Endothelial cell (in vitro differentiated cells): ENCODE results near the gene KRTDAP. TPM values are rescaled to one million over a fixed set of nuclear protein-coding genes. Genes with fewer than 3 reads are reported as not detected.

Experiments used
- DNase-seq: peaks from one replicate; pipeline ENCODE4 v3.0.0; 2021; ENCODE audit warnings: low spot score
- H3K27ac Mint-ChIP-seq: one replicate; pipeline ENCODE4 v1.8.0; 2021; ENCODE audit warnings: mixed read lengths, inconsistent platforms; ENCODE audit not compliant: unreplicated experiment
- H3K27me3 Mint-ChIP-seq: one replicate; pipeline ENCODE4 v1.8.0; 2021; ENCODE audit warnings: mild to moderate bottlenecking, moderate library complexity, mixed read lengths, inconsistent platforms; ENCODE audit not compliant: unreplicated experiment
- H3K36me3 Mint-ChIP-seq: one replicate; pipeline ENCODE4 v1.8.0; 2021; ENCODE audit warnings: mild to moderate bottlenecking, low read depth, mixed read lengths, inconsistent platforms; ENCODE audit not compliant: unreplicated experiment
- H3K4me1 Mint-ChIP-seq: one replicate; pipeline ENCODE4 v1.8.0; 2021; ENCODE audit warnings: mild to moderate bottlenecking, mixed read lengths, inconsistent platforms; ENCODE audit not compliant: unreplicated experiment
- H3K4me3 Mint-ChIP-seq: one replicate; pipeline ENCODE4 v1.8.0; 2021; ENCODE audit warnings: mild to moderate bottlenecking, mixed read lengths, inconsistent platforms; ENCODE audit not compliant: unreplicated experiment
- H3K9me3 Mint-ChIP-seq: one replicate; pipeline ENCODE4 v1.8.0; 2021; ENCODE audit warnings: mixed read lengths, inconsistent platforms; ENCODE audit not compliant: unreplicated experiment
- total RNA-seq: library from RNA; stranded (reverse); fragmentation: NEBNext Ultra II Directional; extraction: Animal tissue kit (Norgen Biotek cat#: 25700); gene quantifications from one replicate; pipeline ENCODE4 v1.2.1, GENCODE V29; 2021; ENCODE audit not compliant: unreplicated experiment
- TF ChIP-seq, protein P1 (sequence below): fragments of 200-600 bp; sonication (generic); IDR thresholded peaks from one replicate; pipeline ENCODE4 v1.5.0; 2021; ENCODE audit warnings: antibody characterized with exemption; ENCODE audit not compliant: unreplicated experiment

The KRTDAP gene
- total RNA-seq, 1 donor from 2014 or later, result not detected

DNA sequence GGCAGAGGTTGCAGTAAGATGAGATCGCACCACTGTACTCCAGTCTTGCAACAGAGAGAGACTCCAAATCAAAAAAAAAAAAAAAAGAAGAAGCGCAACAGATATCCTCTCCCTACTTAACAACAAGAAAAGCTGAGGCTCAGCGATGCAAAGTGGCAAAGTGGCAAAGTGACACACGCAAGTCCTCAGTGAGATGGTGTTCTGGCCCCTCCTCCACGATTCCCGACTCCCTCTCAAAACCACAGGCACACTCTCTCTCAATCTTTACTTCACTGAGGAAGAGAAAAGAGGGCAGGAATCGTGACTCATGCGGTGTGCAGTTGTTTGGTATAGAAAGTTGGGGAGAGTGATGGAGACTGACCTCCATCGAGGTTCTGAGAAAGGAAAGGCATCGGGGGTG lies 29.7 kb downstream of the KRTDAP start:
- H3K36me3 Mint-ChIP-seq, result no peaks in the 10 kb centered on the region
- peaks cover 6% of the 10 kb centered on the region for H3K27me3 Mint-ChIP-seq
- H3K4me3 Mint-ChIP-seq, result no peak overlapping the region
- DNase-seq, result no peak
- no peak overlapping the region for H3K27ac Mint-ChIP-seq
- TF ChIP-seq, protein P1, sequence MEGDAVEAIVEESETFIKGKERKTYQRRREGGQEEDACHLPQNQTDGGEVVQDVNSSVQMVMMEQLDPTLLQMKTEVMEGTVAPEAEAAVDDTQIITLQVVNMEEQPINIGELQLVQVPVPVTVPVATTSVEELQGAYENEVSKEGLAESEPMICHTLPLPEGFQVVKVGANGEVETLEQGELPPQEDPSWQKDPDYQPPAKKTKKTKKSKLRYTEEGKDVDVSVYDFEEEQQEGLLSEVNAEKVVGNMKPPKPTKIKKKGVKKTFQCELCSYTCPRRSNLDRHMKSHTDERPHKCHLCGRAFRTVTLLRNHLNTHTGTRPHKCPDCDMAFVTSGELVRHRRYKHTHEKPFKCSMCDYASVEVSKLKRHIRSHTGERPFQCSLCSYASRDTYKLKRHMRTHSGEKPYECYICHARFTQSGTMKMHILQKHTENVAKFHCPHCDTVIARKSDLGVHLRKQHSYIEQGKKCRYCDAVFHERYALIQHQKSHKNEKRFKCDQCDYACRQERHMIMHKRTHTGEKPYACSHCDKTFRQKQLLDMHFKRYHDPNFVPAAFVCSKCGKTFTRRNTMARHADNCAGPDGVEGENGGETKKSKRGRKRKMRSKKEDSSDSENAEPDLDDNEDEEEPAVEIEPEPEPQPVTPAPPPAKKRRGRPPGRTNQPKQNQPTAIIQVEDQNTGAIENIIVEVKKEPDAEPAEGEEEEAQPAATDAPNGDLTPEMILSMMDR, result no peak
- H3K4me1 Mint-ChIP-seq, result peaks cover 11% of the 10 kb centered on the region
- H3K9me3 Mint-ChIP-seq, result no peaks in the 10 kb centered on the region

GRCh38 chr19:35459414-35460082 lies 30.7 kb downstream of the KRTDAP start:
- no peak overlapping the region for H3K4me3 Mint-ChIP-seq
- H3K27me3 Mint-ChIP-seq, result peaks cover 6% of the 10 kb centered on the region
- no peak overlapping the region for H3K27ac Mint-ChIP-seq
- no peaks in the 10 kb centered on the region for H3K9me3 Mint-ChIP-seq
- TF ChIP-seq, protein P1, result no peak
- no peaks in the 10 kb centered on the region for H3K36me3 Mint-ChIP-seq
- DNase-seq, result no peak
- peaks cover 11% of the 10 kb centered on the region for H3K4me1 Mint-ChIP-seq

DNA sequence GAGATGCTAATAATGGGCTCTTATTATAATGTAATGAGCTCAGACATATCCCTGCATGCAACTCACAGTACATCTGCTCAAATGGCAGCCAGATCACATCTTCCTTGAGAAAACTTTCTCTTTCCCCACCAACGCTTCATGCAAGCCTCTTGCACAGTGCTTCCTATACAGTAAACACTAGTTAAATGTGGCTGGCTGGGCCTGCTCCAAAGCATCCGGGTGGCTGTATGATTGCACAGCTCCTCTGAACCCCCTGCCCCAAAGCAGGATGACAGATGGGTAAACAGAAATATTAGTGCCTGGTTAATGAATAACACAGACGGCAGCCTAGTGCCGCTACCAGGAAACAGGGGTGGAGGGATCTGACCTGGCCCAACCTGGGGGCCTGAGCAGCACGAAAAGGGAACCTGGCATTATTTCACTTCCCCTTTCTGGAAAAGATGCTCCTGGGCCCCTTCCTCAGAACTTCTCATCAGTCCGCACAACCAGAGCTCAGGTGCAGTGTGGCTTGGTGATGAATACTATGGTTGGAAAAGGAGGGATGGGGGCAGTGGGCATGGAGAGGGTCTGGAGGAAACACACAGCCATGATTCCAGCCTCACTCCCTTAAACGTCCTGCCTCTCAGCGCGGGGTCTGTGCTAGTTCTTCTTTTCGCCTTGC lies 31.4 kb downstream of the KRTDAP start:
- Mint-ChIP-seq H3K4me3 (no peak overlapping the region), H3K4me1 (peaks cover 11% of the 10 kb centered on the region), H3K9me3 (no peaks in the 10 kb centered on the region), H3K27ac (no peak overlapping the region), H3K36me3 (no peaks in the 10 kb centered on the region), H3K27me3 (peaks cover 6% of the 10 kb centered on the region)
- DNase-seq, result no peak
- TF ChIP-seq, protein P1, result no peak

GRCh38 chr19:35458192-35458591 lies 32.1 kb downstream of the KRTDAP start:
- no peak overlapping the region for H3K4me3 Mint-ChIP-seq

DNA sequence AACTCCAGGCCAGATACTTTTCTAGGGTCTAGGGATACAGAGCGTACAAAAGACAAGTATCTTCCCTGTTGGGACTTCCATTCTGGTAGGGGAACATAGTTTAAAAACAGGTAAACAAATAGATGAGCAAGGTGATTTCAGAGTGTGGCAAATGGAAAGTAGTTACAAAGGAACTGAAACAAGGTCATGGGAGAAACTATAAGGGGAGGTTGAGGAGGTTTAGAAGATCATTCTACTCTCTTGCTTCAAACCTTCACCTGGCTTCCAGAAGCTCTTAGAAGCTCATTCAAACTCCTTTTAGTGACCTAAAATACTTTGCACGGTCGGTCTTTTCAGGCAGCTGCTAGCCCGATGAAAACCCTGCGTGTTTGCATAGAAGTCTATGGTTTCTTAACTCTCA lies 33.1 kb downstream of the KRTDAP start:
- Mint-ChIP-seq H3K9me3 (no peaks in the 10 kb centered on the region), H3K27ac (no peak overlapping the region), H3K27me3 (peaks cover 5% of the 10 kb centered on the region)

More at GRCh38 chr19:35458192-35458591, 32.1 kb downstream of the KRTDAP start:
- no peaks in the 10 kb centered on the region for H3K9me3 Mint-ChIP-seq
- no peak for DNase-seq
- H3K36me3 Mint-ChIP-seq, result no peaks in the 10 kb centered on the region
- peaks cover 11% of the 10 kb centered on the region for H3K4me1 Mint-ChIP-seq
- no peak overlapping the region for H3K27ac Mint-ChIP-seq
- peaks cover 6% of the 10 kb centered on the region for H3K27me3 Mint-ChIP-seq
- TF ChIP-seq, protein P1, result no peak

More for the DNA sequence above, 33.1 kb downstream of the KRTDAP start:
- no peak for DNase-seq
- Mint-ChIP-seq H3K4me1 (peaks cover 4% of the 10 kb centered on the region), H3K36me3 (no peaks in the 10 kb centered on the region), H3K4me3 (no peak overlapping the region)
- TF ChIP-seq, protein P1, result no peak
